GM12878 (cell line): ENCODE measurements around the gene ARAP1. TPM values are rescaled to one million over a fixed set of nuclear protein-coding genes. Genes with fewer than 3 reads are reported as not detected.

Source experiments
- ATAC-seq: fragments of 200-7000 bp; cut with Tn5 transposase; 3 replicates; pipeline ENCODE4 v1.9.1; 2020; ENCODE audit warnings: mild to moderate bottlenecking, moderate library complexity
- BruUV-seq: library from RNA; stranded (reverse); fragments of 400-500 nt; replicated peaks from 2 replicates; lab custom pipeline; 2021; lab: Mats Ljungman, UMichigan
- CTCF ChIA-PET: fragments of 300-600 bp; sonication (Branson Sonifier 250); formaldehyde crosslinking; extraction: SDS; loops from one replicate; lab custom pipeline; 2021; ENCODE audit warnings: inconsistent platforms; lab: Yijun Ruan, JAX
- POLR2A ChIA-PET: fragments of 350-600 bp; formaldehyde crosslinking; extraction: SDS; loops from one replicate; lab custom pipeline; 2021; ENCODE audit warnings: inconsistent platforms; lab: Charles Lee
- RAD21 ChIA-PET: fragments of 300-600 bp; sonication (Branson Sonifier 250); formaldehyde crosslinking; loops from one replicate; lab custom pipeline; 2023; ENCODE audit warnings: antibody characterized with exemption; ENCODE audit not compliant: unreplicated experiment; lab: Charles Lee
- SMC1A ChIA-PET: fragments of 300-600 bp; sonication (Branson Sonifier 250); formaldehyde crosslinking; loops from one replicate; lab custom pipeline; 2023; ENCODE audit not compliant: unreplicated experiment, uncharacterized antibody; lab: Charles Lee
- DNase-seq: peaks from one replicate; pipeline ENCODE4 v3.0.0-alpha.2; 2011; ENCODE audit warnings: low read depth, low spot score
- FAIRE-seq: peaks from 3 replicates; lab custom pipeline; 2011; peaks lifted over from hg19 to GRCh38; lab: Jason Lieb, UNC
- H2AFZ ChIP-seq: 2 replicates; pipeline ENCODE4 v1.6.0; 2011; ENCODE audit warnings: low read depth, low read length, control low read depth; ENCODE audit not compliant: control insufficient read depth
- H3K27ac ChIP-seq: 2 replicates; pipeline ENCODE4 v1.5.1; 2011; ENCODE audit warnings: control low read depth; ENCODE audit not compliant: control insufficient read depth, insufficient read depth
- H3K27me3 ChIP-seq, 2 experiments: replicated peaks in 1 of 2; 2 replicates each; pipeline versions ENCODE4 v1.6.0 to v1.6.1; 2011; ENCODE audit warnings: low read length in 1 of 2; ENCODE audit not compliant: control insufficient read depth in 2 of 2, insufficient read depth in 2 of 2
- H3K36me3 ChIP-seq, 2 experiments: 2 replicates each; pipeline ENCODE4 v1.5.1; 2011; ENCODE audit warnings: low read length in 1 of 2; ENCODE audit not compliant: control insufficient read depth in 2 of 2, insufficient read depth in 2 of 2
- H3K4me1 ChIP-seq: 2 replicates; pipeline ENCODE4 v1.6.1; 2011; ENCODE audit warnings: mild to moderate bottlenecking, low read length, moderate library complexity, mixed read lengths; ENCODE audit not compliant: control insufficient read depth, insufficient read depth
- H3K4me2 ChIP-seq: 2 replicates; pipeline ENCODE4 v1.6.0; 2011; ENCODE audit warnings: control low read depth; ENCODE audit not compliant: control insufficient read depth, insufficient read depth
- H3K4me3 ChIP-seq: fragments of 200-600 bp; sonication (generic); 2 replicates; pipeline ENCODE4 v1.5.1; 2016
- H3K79me2 ChIP-seq: 2 replicates; pipeline ENCODE4 v1.6.0; 2011; ENCODE audit warnings: low read length; ENCODE audit not compliant: control insufficient read depth, insufficient read depth
- H3K9ac ChIP-seq: 2 replicates; pipeline ENCODE4 v1.8.0; 2011; ENCODE audit warnings: low read length, control low read depth, mixed read lengths; ENCODE audit not compliant: control insufficient read depth, insufficient read depth
- H3K9me3 ChIP-seq: replicated peaks from 3 replicates; pipeline ENCODE4 v1.5.1; 2011; ENCODE audit warnings: mild to moderate bottlenecking, low read length; ENCODE audit not compliant: control insufficient read depth, insufficient read depth
- H4K20me1 ChIP-seq: 2 replicates; pipeline ENCODE4 v1.6.0; 2011; ENCODE audit not compliant: control insufficient read depth, insufficient read depth
- CBFB ChIP-seq: IDR thresholded peaks from 2 replicates; pipeline ENCODE4 v1.6.1; 2016; ENCODE audit warnings: antibody characterized with exemption, low read depth
- CEBPB ChIP-seq, 2 experiments: fragments of 150-350 bp in 1 of 2; IDR thresholded peaks; 2 replicates each; pipeline ENCODE4 v1.6.1; 2012 to 2014; ENCODE audit warnings: low read depth in 2 of 2, low read length in 2 of 2, borderline replicate concordance in 1 of 2, inconsistent platforms in 1 of 2
- CREM ChIP-seq: IDR thresholded peaks from 2 replicates; pipeline ENCODE4 v1.6.1; 2014; ENCODE audit warnings: antibody characterized with exemption, low read depth
- GATAD2B ChIP-seq: fragments of 450-650 bp; conservative IDR thresholded peaks from 2 replicates; pipeline ENCODE4 v1.6.1; 2017; ENCODE audit warnings: low read depth, mild to moderate bottlenecking, moderate library complexity
- HCFC1 ChIP-seq: fragments of 150-350 bp; IDR thresholded peaks from 2 replicates; pipeline ENCODE4 v1.6.1; 2014; ENCODE audit warnings: low read length
- HDGF ChIP-seq: fragments of 450-650 bp; IDR thresholded peaks from 2 replicates; pipeline ENCODE4 v1.6.1; 2016; ENCODE audit warnings: antibody characterized with exemption
- MAX ChIP-seq: IDR thresholded peaks from 2 replicates; pipeline ENCODE4 v1.6.1; 2012; ENCODE audit warnings: low read depth, low read length, improper control_type of control experiment
- MTA2 ChIP-seq: fragments of 450-650 bp; IDR thresholded peaks from 2 replicates; pipeline ENCODE4 v1.6.1; 2016; ENCODE audit warnings: low read depth, mild to moderate bottlenecking, moderate library complexity
- MTA3 ChIP-seq: IDR thresholded peaks from 2 replicates; pipeline ENCODE4 v1.6.1; 2012; ENCODE audit warnings: low read length, inconsistent platforms, borderline replicate concordance
- POLR2A ChIP-seq: IDR thresholded peaks from 2 replicates; pipeline ENCODE4 v1.6.1; 2011; ENCODE audit warnings: low read depth, mild to moderate bottlenecking, low read length
- RAD51 ChIP-seq: fragments of 450-650 bp; IDR thresholded peaks from 2 replicates; pipeline ENCODE4 v1.6.1; 2016; ENCODE audit warnings: moderate library complexity, mild to moderate bottlenecking, inconsistent platforms
- RB1 ChIP-seq: fragments of 450-650 bp; formaldehyde crosslinking; IDR thresholded peaks from 2 replicates; pipeline ENCODE4 v1.6.1; 2017; ENCODE audit warnings: mild to moderate bottlenecking, borderline replicate concordance
- RCOR1 ChIP-seq: conservative IDR thresholded peaks from 2 replicates; pipeline ENCODE4 v1.6.1; 2012; ENCODE audit warnings: low read depth, low read length, improper control_type of control experiment
- SMAD1 ChIP-seq: fragments of 450-650 bp; IDR thresholded peaks from 2 replicates; pipeline ENCODE4 v1.6.1; 2018; ENCODE audit warnings: mild to moderate bottlenecking, low read depth; ENCODE audit not compliant: partially characterized antibody
- SREBF2 ChIP-seq: IDR thresholded peaks from 2 replicates; pipeline ENCODE4 v1.6.1; 2012; ENCODE audit warnings: mild to moderate bottlenecking, low read length
- STAT1 ChIP-seq: fragments of 450-650 bp; conservative IDR thresholded peaks from 2 replicates; pipeline ENCODE4 v1.6.1; 2014; ENCODE audit warnings: antibody characterized with exemption, mild to moderate bottlenecking
- SUPT20H ChIP-seq: IDR thresholded peaks from 2 replicates; pipeline ENCODE4 v1.6.1; 2011; ENCODE audit warnings: low read depth, mild to moderate bottlenecking, low read length, moderate library complexity, borderline replicate concordance; ENCODE audit not compliant: control insufficient read depth
- YY1 ChIP-seq: IDR thresholded peaks from 2 replicates; pipeline ENCODE4 v1.6.1; 2011; ENCODE audit warnings: low read depth, mild to moderate bottlenecking, low read length
- ZNF274 ChIP-seq: IDR thresholded peaks from one replicate; pipeline ENCODE4 v1.8.0; 2011; ENCODE audit not compliant: insufficient read length, insufficient read depth
- ZNF687 ChIP-seq: fragments of 450-650 bp; IDR thresholded peaks from 2 replicates; pipeline ENCODE4 v1.6.1; 2017; ENCODE audit warnings: mild to moderate bottlenecking, moderate library complexity
- ZZZ3 ChIP-seq: IDR thresholded peaks from 2 replicates; pipeline ENCODE4 v1.6.1; 2011; ENCODE audit warnings: low read depth; ENCODE audit not compliant: control insufficient read depth, insufficient read length
- WGBS: methylation state at CpG from one replicate; pipeline ENCODE4 v1.1.6; 2016; ENCODE audit warnings: low lambda C conversion rate; ENCODE audit not compliant: insufficient replicate concordance, insufficient coverage; ENCODE audit errors: missing lambda C conversion rate; 5-methylcytosine and 5-hydroxymethylcytosine counted together
- in situ Hi-C: fragments of 300-500 bp; cut with MboI; formaldehyde crosslinking; loops from 9 replicates; pipeline ENCODE4 v1.14.3; 2018; ENCODE audit warnings: mixed read lengths
- intact Hi-C: fragments of 100-400 bp; cut with micrococcal nuclease; formaldehyde crosslinking; loops from one replicate; pipeline ENCODE4 v1.14.2; 2022; ENCODE audit not compliant: unreplicated experiment
- polyA plus RNA-seq, 11 experiments: library from polyadenylated mRNA; depleted of rRNA in 4 of 11; unstranded in 6 of 11; stranded (reverse) in 5 of 11; fragments of >200 nt; fragmentation: Nextera tagmentation in 4 of 11; fragmentation: Illumina TruSeq in 1 of 11; extraction: Ambion mirVana in 4 of 11; extraction: Trizol in 1 of 11; gene quantifications; 1 replicate in 1 of 11; 2 replicates in 10 of 11; pipeline versions ENCODE4 v1.2.1 to v1.2.3, GENCODE V29; 2011 to 2016; ENCODE audit warnings: inconsistent platforms in 2 of 11, missing spikeins in 2 of 11, low read depth in 1 of 11
- total RNA-seq, 4 experiments: library from RNA; depleted of rRNA in 3 of 4; stranded (reverse); fragments of >200 nt in 3 of 4; fragmentation: Illumina TruSeq in 1 of 4; extraction: Trizol in 1 of 4; gene quantifications; 2 replicates each; pipeline versions ENCODE4 v1.2.1 to v1.2.3, GENCODE V29; 2013 to 2021

ARAP1 gene
- total and polyA plus RNA-seq, 10 of the 15 experiments (the other 5 are each of a cell fraction or from before 2014, with no cell fraction given) = 0.55 to 102 (median 51.0) TPM

- no peaks in the 10 kb centered on the region for H4K20me1 ChIP-seq
- ATAC-seq (peak; percentile 5), DNase-seq (no peak), FAIRE-seq (no peak)
- WGBS = 34% methylated on average over 17 of the region's 19 CpGs
- peak overlapping the region; percentile 95 for H2AFZ ChIP-seq
- peak overlapping the region; percentile 80 for H3K27ac ChIP-seq
- peaks cover 38% of the 10 kb centered on the region for H3K4me1 ChIP-seq
- H3K9ac ChIP-seq = peak overlapping the region; percentile 94
- CTCF ChIA-PET = interaction anchor here (0.8 to 3.0 kb wide), 4 partner anchors 20 to 42 kb away, joined by 3 to 21 read pairs (median 7); partner anchors contain the start of gene STARD10
- peak overlapping the region; percentile 99 for H3K4me3 ChIP-seq
- POLR2A ChIA-PET = interaction anchor here (2.7 kb wide), 1 partner anchor 11 kb away, joined by 24 read pairs; no protein-coding TSS in a partner anchor
- H3K9me3 ChIP-seq = no peaks in the 10 kb centered on the region
- no peaks in the 10 kb centered on the region for H3K27me3 ChIP-seq
- TSS peak; percentile 59 for BruUV-seq
- peak overlapping the region; percentile 98 for H3K4me2 ChIP-seq
- peaks cover 0 to 3% of the 10 kb centered on the region in 2 experiments; a peak in 2 of 4 replicates for H3K36me3 ChIP-seq
- RAD21 ChIA-PET = interaction anchor here (1.0 to 2.7 kb wide), 4 partner anchors 11 to 43 kb away, joined by 4 to 13 read pairs (median 10); partner anchors contain the start of gene STARD10
- intact Hi-C loops = loop anchor here (2.0 kb wide), 1 partner anchor 41 kb away; no protein-coding TSS in a partner anchor
- in situ Hi-C loops = no loop called here
- H3K79me2 ChIP-seq = peaks cover 48% of the 10 kb centered on the region
- SMC1A ChIA-PET = interaction anchor here (0.8 to 5.5 kb wide), 6 partner anchors 11 to 64 kb away, joined by 3 to 30 read pairs (median 6); partner anchors contain the start of gene STARD10
- TF ChIP-seq CREM (no peak), GATAD2B (0 out of 2 replicates have a peak, but pooled peaks have one; percentile 24), ZNF687 (no peak), MTA2 (no peak), RB1 (no peak), SMAD1 (no peak), SREBF2 (no peak), STAT1 (no peak), HCFC1 (no peak), MAX (no peak), CEBPB (IDR thresholded peaks at IDR 0.05; ENCODE audit: borderline replicate concordance in 1 of 2, low read depth in 2 of 2, low read length in 2 of 2) (no peak), HDGF (no peak), ZNF274 (no peak), SUPT20H (no peak), POLR2A (no peak), YY1 (no peak), RAD51 (no peak), MTA3 (no peak), CBFB (no peak; the same call in 1 of the 2 replicates), ZZZ3 (no peak), RCOR1 (no peak)
Observed at GRCh38 chr11:72751116-72752087, 806 bp downstream of the ARAP1 start.
